ENCODE measurements around the gene SSPN. TPM values are rescaled to one million over a fixed set of nuclear protein-coding genes. Genes with fewer than 3 reads are reported as not detected.
A peak's percentile ranks its signal among the peaks of the same experiment; 100 is the strongest.

Gene SSPN
- total RNA-seq, 4 donors from 2014 or later, result 35.9 to 65.4 (median 53.3) TPM

DNA sequence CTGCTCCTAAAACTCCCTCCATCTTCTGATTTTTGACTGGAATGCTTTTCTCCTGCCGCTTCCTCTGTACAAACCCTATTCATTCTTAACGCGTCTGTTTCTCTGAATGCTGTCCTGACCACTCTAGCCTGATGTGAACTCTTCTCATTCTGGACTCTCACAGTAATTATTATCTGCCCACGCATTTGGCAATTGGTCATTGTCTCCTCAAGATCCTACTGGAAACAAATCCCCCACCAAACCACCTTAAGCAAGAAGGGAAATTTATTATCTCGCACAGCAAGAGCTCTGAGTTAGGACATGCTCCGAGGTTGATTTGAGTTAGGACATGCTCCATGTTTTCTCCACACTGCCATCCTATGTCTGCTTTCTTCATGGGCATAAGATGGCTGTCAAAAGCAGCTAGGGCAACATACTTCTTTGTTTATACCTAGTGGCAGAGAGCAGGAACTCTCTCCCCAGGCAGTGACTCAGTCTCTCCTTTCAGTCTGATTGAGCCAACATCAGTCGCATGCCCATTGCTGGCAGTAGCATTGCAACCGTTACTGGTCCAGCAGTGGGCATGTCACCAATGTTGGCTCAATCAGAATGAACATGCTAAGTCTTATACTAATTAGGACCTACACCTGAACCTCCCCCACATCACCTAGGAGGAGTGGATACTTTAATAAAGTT, 102.2 kb downstream of the SSPN start:
- Histone ChIP-seq H3K9me3 (no peaks in the 10 kb centered on the region), H3K4me3 (no peak overlapping the region), H3K36me3 (no peaks in the 10 kb centered on the region), H3K4me1 (peaks cover 0 to 16% (median 0%) of the 10 kb centered on the region in 3 donors), H3K27ac (no peak overlapping the region), H3K27me3 (no peaks in the 10 kb centered on the region)
- WGBS, 2 donors (ENCODE audit: low coverage in 1 of 2), result 78% methylated on average over 8 of the region's 8 CpGs; no CpG with 5 or more reads in 1 of the 2 donors
- no peak for ATAC-seq
- TF ChIP-seq POLR2AphosphoS5 (IDR thresholded peaks at IDR 0.05) (no peak), POLR2A (IDR thresholded peaks at IDR 0.05) (no peak), EP300 (IDR thresholded peaks at IDR 0.05) (no peak)
- TF ChIP-seq, protein P1, sequence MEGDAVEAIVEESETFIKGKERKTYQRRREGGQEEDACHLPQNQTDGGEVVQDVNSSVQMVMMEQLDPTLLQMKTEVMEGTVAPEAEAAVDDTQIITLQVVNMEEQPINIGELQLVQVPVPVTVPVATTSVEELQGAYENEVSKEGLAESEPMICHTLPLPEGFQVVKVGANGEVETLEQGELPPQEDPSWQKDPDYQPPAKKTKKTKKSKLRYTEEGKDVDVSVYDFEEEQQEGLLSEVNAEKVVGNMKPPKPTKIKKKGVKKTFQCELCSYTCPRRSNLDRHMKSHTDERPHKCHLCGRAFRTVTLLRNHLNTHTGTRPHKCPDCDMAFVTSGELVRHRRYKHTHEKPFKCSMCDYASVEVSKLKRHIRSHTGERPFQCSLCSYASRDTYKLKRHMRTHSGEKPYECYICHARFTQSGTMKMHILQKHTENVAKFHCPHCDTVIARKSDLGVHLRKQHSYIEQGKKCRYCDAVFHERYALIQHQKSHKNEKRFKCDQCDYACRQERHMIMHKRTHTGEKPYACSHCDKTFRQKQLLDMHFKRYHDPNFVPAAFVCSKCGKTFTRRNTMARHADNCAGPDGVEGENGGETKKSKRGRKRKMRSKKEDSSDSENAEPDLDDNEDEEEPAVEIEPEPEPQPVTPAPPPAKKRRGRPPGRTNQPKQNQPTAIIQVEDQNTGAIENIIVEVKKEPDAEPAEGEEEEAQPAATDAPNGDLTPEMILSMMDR (IDR thresholded peaks at IDR 0.05), result no peak

DNA sequence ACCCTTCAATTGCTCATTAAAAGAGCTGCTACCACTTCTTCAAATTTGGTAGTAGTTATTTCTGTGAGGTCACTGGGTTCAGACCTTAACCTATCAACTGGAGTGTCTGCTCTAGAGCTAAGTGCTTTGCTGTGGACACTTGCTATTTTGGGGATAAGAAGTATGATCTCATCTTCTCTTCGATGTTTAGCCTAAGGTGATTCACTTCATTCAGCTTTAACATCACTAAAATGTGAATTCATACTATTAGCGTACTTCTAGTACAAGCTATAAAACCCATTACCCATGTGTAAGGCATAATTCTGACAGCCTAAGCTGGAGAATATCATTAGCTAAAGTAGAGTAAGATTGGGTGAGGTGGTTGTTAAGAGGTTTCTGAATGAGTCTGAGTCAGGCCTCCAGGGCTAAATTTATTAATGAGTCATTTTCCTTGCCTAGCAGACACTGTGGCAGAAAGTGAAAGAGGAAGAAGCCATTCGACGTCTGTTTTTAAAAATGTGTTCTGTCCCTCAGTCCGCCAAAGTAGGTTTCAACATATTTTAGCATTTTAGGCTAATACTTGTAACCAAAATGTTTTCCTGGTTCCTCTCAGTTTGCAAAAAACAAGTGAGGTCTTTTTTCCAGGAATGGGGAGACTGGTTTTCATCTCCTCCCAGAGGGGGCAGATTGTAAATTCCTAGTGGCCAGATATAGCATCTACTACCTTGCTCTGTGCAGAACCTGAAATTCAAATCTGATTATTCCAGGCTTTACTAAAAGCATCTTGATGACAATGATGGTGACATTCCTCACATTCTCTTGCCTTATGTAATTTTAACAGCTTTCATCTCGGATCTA, 103.6 kb downstream of the SSPN start:
- WGBS, 2 donors (ENCODE audit: low coverage in 1 of 2), result 28 to 31% methylated on average over 6 of the region's 6 CpGs
- H3K4me1 ChIP-seq, result peaks cover 0 to 16% (median 0%) of the 10 kb centered on the region in 3 donors
- no peaks in the 10 kb centered on the region for H3K27me3 ChIP-seq
- no peaks in the 10 kb centered on the region for H3K36me3 ChIP-seq
- H3K4me3 ChIP-seq, result peak overlapping the region; percentile 12 to 31
- TF ChIP-seq EP300 (IDR thresholded peaks at IDR 0.05), result no peak
- TF ChIP-seq, protein P1 (IDR thresholded peaks at IDR 0.05), result peak; percentile 13 to 47 (median 41)
- peak; percentile 65 for TF ChIP-seq POLR2AphosphoS5 (IDR thresholded peaks at IDR 0.05)
- no peak for TF ChIP-seq POLR2A (IDR thresholded peaks at IDR 0.05)
- peak; percentile 93 for ATAC-seq
- H3K27ac ChIP-seq, result peak overlapping the region; percentile 65 to 81 (median 72)
- H3K9me3 ChIP-seq, result no peaks in the 10 kb centered on the region

DNA sequence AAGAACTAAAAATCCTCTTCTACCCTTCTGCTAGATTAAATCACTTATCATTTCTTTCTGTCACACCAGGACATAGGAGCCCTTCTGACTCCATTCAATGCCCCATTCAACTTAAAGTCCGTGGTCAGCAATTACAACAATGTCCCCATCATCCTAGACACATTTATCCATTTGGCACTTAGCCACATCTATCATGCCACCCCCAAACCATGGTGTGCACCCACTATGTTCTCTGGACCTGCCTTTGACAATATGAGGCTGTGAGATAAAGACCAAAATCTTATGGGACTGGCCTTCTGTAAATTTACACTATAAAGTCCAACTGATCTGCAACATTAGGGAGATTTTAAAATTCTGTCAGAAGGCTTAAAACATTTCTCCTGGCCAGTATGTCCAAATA, 104.4 kb downstream of the SSPN start:
- H3K36me3 ChIP-seq, result no peaks in the 10 kb centered on the region

More for the DNA sequence above, 104.4 kb downstream of the SSPN start:
- WGBS, 2 donors (ENCODE audit: low coverage in 1 of 2), result 67 to 80% methylated on average over 1 of the region's 1 CpG
- Histone ChIP-seq H3K4me1 (peaks cover 0 to 16% (median 0%) of the 10 kb centered on the region in 3 donors), H3K27ac (peak overlapping the region in 3 of 4 donors; percentile 65 to 81 (median 75)), H3K9me3 (no peaks in the 10 kb centered on the region), H3K4me3 (no peak overlapping the region), H3K27me3 (no peaks in the 10 kb centered on the region)
- TF ChIP-seq POLR2AphosphoS5 (IDR thresholded peaks at IDR 0.05) (no peak), EP300 (IDR thresholded peaks at IDR 0.05) (no peak), POLR2A (IDR thresholded peaks at IDR 0.05) (no peak)
- TF ChIP-seq, protein P1 (IDR thresholded peaks at IDR 0.05), result no peak
- no peak for ATAC-seq

Other genes starting within 250 kb of the SSPN start
- 100 to 1,000 TPM in 2 of 4 donors, 10 to 100 TPM in 2; 93.2 to 127 (median 111) TPM for gene RASSF8, start 236.9 kb upstream of the SSPN start, total RNA-seq
- gene BHLHE41, start 70.5 kb upstream of the SSPN start, total RNA-seq, result 10 to 100 TPM in 3 of 4 donors, 1 to 10 TPM in 1; 5.3 to 91.2 (median 21.7) TPM